HCT116 (cell line): ENCODE results near the gene NFIX. TPM values are rescaled to one million over a fixed set of nuclear protein-coding genes. Genes with fewer than 3 reads are reported as not detected.

Source experiments
- ATAC-seq: fragments of 200-7000 bp; cut with Tn5 transposase; 2 replicates; pipeline ENCODE4 v1.9.1; 2020; ENCODE audit warnings: mild to moderate bottlenecking, moderate library complexity
- BruUV-seq: library from RNA; stranded (reverse); fragments of 400-500 nt; replicated peaks from 2 replicates; lab custom pipeline; 2021; lab: Mats Ljungman, UMichigan
- CTCF ChIA-PET: fragments of 300-600 bp; sonication (Branson Sonifier 250); formaldehyde crosslinking; loops from one replicate; lab custom pipeline; 2021; ENCODE audit warnings: antibody characterized with exemption; lab: Charles Lee
- POLR2A ChIA-PET: fragments of 300-600, 350-600 bp; sonication (Branson Sonifier 250); formaldehyde crosslinking; loops from one replicate; lab custom pipeline; 2021; ENCODE audit warnings: antibody characterized with exemption; lab: Charles Lee
- RAD21 ChIA-PET, 2 experiments: fragments of 300-600 bp; sonication (Branson Sonifier 250); formaldehyde crosslinking; loops; one replicate each; lab custom pipeline; 2023; ENCODE audit warnings: low total read pairs in 2 of 2; ENCODE audit not compliant: uncharacterized antibody in 2 of 2, unreplicated experiment in 2 of 2, low non-redundant PET in 1 of 2; lab: Charles Lee
- DNase-seq: peaks from one replicate; pipeline ENCODE4 v3.0.0-alpha.2; 2010; ENCODE audit warnings: low read depth, low spot score
- H2AFZ ChIP-seq: fragments of 200-600 bp; shearing (Covaris generic), sonication (generic); 2 replicates; pipeline ENCODE4 v1.6.1; 2017; ENCODE audit warnings: low read depth, mixed run types, mixed read lengths, antibody characterized with exemption, low read length; ENCODE audit not compliant: poor library complexity, severe bottlenecking
- H3K27ac ChIP-seq: 2 replicates; pipeline ENCODE4 v1.5.1; 2012; ENCODE audit warnings: low read depth, low read length
- H3K27me3 ChIP-seq: fragments of 200-600 bp; sonication (generic); 2 replicates; pipeline ENCODE4 v1.6.1; 2016; ENCODE audit warnings: mixed run types, low read length, mixed read lengths; ENCODE audit not compliant: insufficient read depth
- H3K36me3 ChIP-seq, 2 experiments: fragments of 200-500 bp in 1 of 2; fragments of 200-600 bp in 1 of 2; sonication (Bioruptor generic) in 1 of 2; sonication (generic) in 1 of 2; 2 replicates each; pipeline versions ENCODE4 v1.5.1 to v1.6.1; 2014 to 2016; ENCODE audit warnings: low read length in 2 of 2, inconsistent platforms in 1 of 2, mixed read lengths in 1 of 2, mixed run types in 1 of 2; ENCODE audit not compliant: insufficient read depth in 2 of 2, control insufficient read depth in 1 of 2
- H3K4me1 ChIP-seq, 2 experiments: fragments of 200-600 bp in 1 of 2; sonication (generic) in 1 of 2; 2 replicates each; pipeline versions ENCODE4 v1.5.1 to v1.6.1; 2012 to 2017; ENCODE audit warnings: low read length in 2 of 2, inconsistent platforms in 1 of 2, mild to moderate bottlenecking in 1 of 2, mixed read lengths in 1 of 2, mixed run types in 1 of 2, moderate library complexity in 1 of 2; ENCODE audit not compliant: insufficient read depth in 2 of 2, control insufficient read depth in 1 of 2
- H3K4me2 ChIP-seq: fragments of 200-600 bp; sonication (generic); 2 replicates; pipeline ENCODE4 v1.6.1; 2017; ENCODE audit warnings: mixed run types, low read length, mixed read lengths
- H3K4me3 ChIP-seq, 2 experiments: fragments of 200-600 bp in 1 of 2; sonication (generic) in 1 of 2; replicated peaks in 1 of 2; 2 replicates each; pipeline ENCODE4 v1.5.1; 2011 to 2016; ENCODE audit warnings: low read length in 2 of 2, control low read depth in 1 of 2, low read depth in 1 of 2, mild to moderate bottlenecking in 1 of 2, mixed read lengths in 1 of 2, mixed run types in 1 of 2
- H3K79me2 ChIP-seq: fragments of 200-600 bp; sonication (generic); 2 replicates; pipeline ENCODE4 v1.6.1; 2017; ENCODE audit warnings: mild to moderate bottlenecking, mixed run types, low read length, moderate library complexity, mixed read lengths; ENCODE audit not compliant: insufficient read depth
- H3K9ac ChIP-seq: fragments of 200-600 bp; sonication (generic); 2 replicates; pipeline ENCODE4 v1.6.1; 2016; ENCODE audit warnings: low read length, mixed read lengths
- H3K9me2 ChIP-seq: fragments of 200-600 bp; sonication (generic), shearing (Covaris generic); 2 replicates; pipeline ENCODE4 v1.6.1; 2017; ENCODE audit warnings: mixed run types, mild to moderate bottlenecking, moderate library complexity; ENCODE audit not compliant: insufficient read depth
- H3K9me3 ChIP-seq, 2 experiments: fragments of 200-500 bp in 1 of 2; fragments of 200-600 bp in 1 of 2; sonication (Bioruptor generic) in 1 of 2; sonication (generic) in 1 of 2; 2 replicates each; pipeline ENCODE4 v1.6.1; 2014 to 2017; ENCODE audit warnings: low read length in 2 of 2, mixed read lengths in 2 of 2, inconsistent platforms in 1 of 2, low read depth in 1 of 2, mild to moderate bottlenecking in 1 of 2, mixed run types in 1 of 2, moderate library complexity in 1 of 2; ENCODE audit not compliant: control insufficient read depth in 1 of 2, insufficient read depth in 1 of 2
- H4K20me1 ChIP-seq: fragments of 200-600 bp; sonication (generic), shearing (Covaris generic); 2 replicates; pipeline ENCODE4 v1.6.1; 2017; ENCODE audit warnings: mixed run types, mild to moderate bottlenecking, moderate library complexity; ENCODE audit not compliant: insufficient read depth
- ATF3 ChIP-seq: IDR thresholded peaks from 2 replicates; pipeline ENCODE4 v1.6.1; 2012
- CBX3 ChIP-seq: IDR thresholded peaks from 2 replicates; pipeline ENCODE4 v1.6.1; 2012; ENCODE audit warnings: low read depth
- CEBPB ChIP-seq: IDR thresholded peaks from 2 replicates; pipeline ENCODE4 v1.6.1; 2012; ENCODE audit warnings: low read depth
- CTCF ChIP-seq, 3 experiments: fragments of 200-600 bp in 1 of 3; sonication (generic) in 1 of 3; IDR thresholded peaks in 2 of 3; conservative IDR thresholded peaks in 1 of 3; 2 replicates each; pipeline ENCODE4 v1.5.1; 2012 to 2017; ENCODE audit warnings: low read depth in 2 of 3, low read length in 2 of 3, antibody characterized with exemption in 1 of 3, borderline replicate concordance in 1 of 3, control low read depth in 1 of 3, mild to moderate bottlenecking in 1 of 3, mixed read lengths in 1 of 3, mixed run types in 1 of 3, moderate library complexity in 1 of 3; ENCODE audit not compliant: insufficient read depth in 1 of 3
- EGR1 ChIP-seq: IDR thresholded peaks from 2 replicates; pipeline ENCODE4 v1.6.1; 2012; ENCODE audit warnings: low read depth
- EZH2phosphoT487 ChIP-seq: fragments of 200-600 bp; IDR thresholded peaks from 2 replicates; pipeline ENCODE4 v1.6.1; 2018; ENCODE audit warnings: antibody characterized with exemption, borderline replicate concordance
- JUND ChIP-seq: IDR thresholded peaks from 2 replicates; pipeline ENCODE4 v1.6.1; 2012
- POLR2AphosphoS5 ChIP-seq: IDR thresholded peaks from 2 replicates; pipeline ENCODE4 v1.6.1; 2011; ENCODE audit warnings: mild to moderate bottlenecking, low read depth, low read length, moderate library complexity
- RAD21 ChIP-seq: IDR thresholded peaks from 2 replicates; pipeline ENCODE4 v1.6.1; 2012; ENCODE audit warnings: low read depth, mild to moderate bottlenecking
- REST ChIP-seq: IDR thresholded peaks from 2 replicates; pipeline ENCODE4 v1.6.1; 2012; ENCODE audit warnings: low read depth
- SIN3A ChIP-seq: IDR thresholded peaks from 2 replicates; pipeline ENCODE4 v1.6.1; 2012; ENCODE audit warnings: low read depth
- SRF ChIP-seq: IDR thresholded peaks from 2 replicates; pipeline ENCODE4 v1.6.1; 2012; ENCODE audit warnings: low read depth
- ZFX ChIP-seq: fragments of 450-650 bp; IDR thresholded peaks from 2 replicates; pipeline ENCODE4 v1.6.1; 2017
- ZNF274 ChIP-seq: fragments of 200-500 bp; sonication (Bioruptor generic); IDR thresholded peaks from 2 replicates; pipeline ENCODE4 v1.6.1; 2014; ENCODE audit warnings: mild to moderate bottlenecking, low read depth, low read length, inconsistent platforms
- intact Hi-C: fragments of 100-400 bp; cut with micrococcal nuclease; formaldehyde crosslinking; loops from 2 replicates; pipeline ENCODE4 v1.10.0; 2022
- total RNA-seq: library from RNA; stranded (reverse); gene quantifications from one replicate; pipeline ENCODE4 v1.2.1, GENCODE V29; 2021; ENCODE audit not compliant: unreplicated experiment

Gene NFIX
- total RNA-seq, 1 experiment from 2014 or later, result 34.8 TPM

- RAD21 ChIA-PET, result no interaction called here
- no peaks in the 10 kb centered on the region for H3K9me3 ChIP-seq
- H3K79me2 ChIP-seq, result no peaks in the 10 kb centered on the region
- no peaks in the 10 kb centered on the region for H3K27me3 ChIP-seq
- H3K4me3 ChIP-seq, result no peak overlapping the region
- no peak for ATAC-seq
- peaks cover 0 to 5% of the 10 kb centered on the region in 2 experiments; a peak in 2 of 4 replicates for H3K4me1 ChIP-seq
- DNase-seq, result no peak
- no peak overlapping the region for H3K4me2 ChIP-seq
- no peak overlapping the region for H2AFZ ChIP-seq
- POLR2A ChIA-PET, result interaction anchor here (0.7 kb wide), 1 partner anchor 11 kb away, joined by 6 read pairs; no protein-coding TSS in a partner anchor
- intact Hi-C loops, result no loop called here
- no peaks in the 10 kb centered on the region for H3K36me3 ChIP-seq
- CTCF ChIA-PET, result no interaction called here
- no peak overlapping the region for H3K27ac ChIP-seq
- no peak overlapping the region for H3K9ac ChIP-seq
- BruUV-seq, result no TSS peak
- H4K20me1 ChIP-seq, result no peaks in the 10 kb centered on the region
- TF ChIP-seq EGR1 (no peak), REST (no peak), POLR2AphosphoS5 (no peak), SIN3A (no peak), CTCF (IDR thresholded peaks at IDR 0.05 in 2 of 3, conservative IDR thresholded peaks at IDR 0.05 in 1 of 3; ENCODE audit: borderline replicate concordance in 1 of 3, insufficient read depth in 1 of 3, low read depth in 2 of 3, low read length in 2 of 3) (no peak), EZH2phosphoT487 (no peak), CEBPB (no peak), SRF (no peak), ATF3 (no peak), RAD21 (no peak), JUND (no peak), CBX3 (no peak), ZNF274 (no peak), ZFX (no peak)
- no peaks in the 10 kb centered on the region for H3K9me2 ChIP-seq
Observed at GRCh38 chr19:13006431-13007281, 11.4 kb downstream of the NFIX start.
